ENCODE results near the gene DMBT1. TPM values are rescaled to one million over a fixed set of nuclear protein-coding genes. Genes with fewer than 3 reads are reported as not detected.

Gene DMBT1
- total RNA-seq, 1 donor from 2014 or later, result 0.08 TPM

- H3K4me1 Mint-ChIP-seq (ENCODE audit: unreplicated experiment), result peaks cover 3% of the 10 kb centered on the region
- no peak overlapping the region for H3K4me3 Mint-ChIP-seq (ENCODE audit: unreplicated experiment)
- H3K9me3 Mint-ChIP-seq (ENCODE audit: unreplicated experiment), result no peaks in the 10 kb centered on the region
- peaks cover 37% of the 10 kb centered on the region for H3K27me3 Mint-ChIP-seq (ENCODE audit: unreplicated experiment)
- TF ChIP-seq, protein P1, sequence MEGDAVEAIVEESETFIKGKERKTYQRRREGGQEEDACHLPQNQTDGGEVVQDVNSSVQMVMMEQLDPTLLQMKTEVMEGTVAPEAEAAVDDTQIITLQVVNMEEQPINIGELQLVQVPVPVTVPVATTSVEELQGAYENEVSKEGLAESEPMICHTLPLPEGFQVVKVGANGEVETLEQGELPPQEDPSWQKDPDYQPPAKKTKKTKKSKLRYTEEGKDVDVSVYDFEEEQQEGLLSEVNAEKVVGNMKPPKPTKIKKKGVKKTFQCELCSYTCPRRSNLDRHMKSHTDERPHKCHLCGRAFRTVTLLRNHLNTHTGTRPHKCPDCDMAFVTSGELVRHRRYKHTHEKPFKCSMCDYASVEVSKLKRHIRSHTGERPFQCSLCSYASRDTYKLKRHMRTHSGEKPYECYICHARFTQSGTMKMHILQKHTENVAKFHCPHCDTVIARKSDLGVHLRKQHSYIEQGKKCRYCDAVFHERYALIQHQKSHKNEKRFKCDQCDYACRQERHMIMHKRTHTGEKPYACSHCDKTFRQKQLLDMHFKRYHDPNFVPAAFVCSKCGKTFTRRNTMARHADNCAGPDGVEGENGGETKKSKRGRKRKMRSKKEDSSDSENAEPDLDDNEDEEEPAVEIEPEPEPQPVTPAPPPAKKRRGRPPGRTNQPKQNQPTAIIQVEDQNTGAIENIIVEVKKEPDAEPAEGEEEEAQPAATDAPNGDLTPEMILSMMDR (IDR thresholded peaks at IDR 0.05), result no peak
- H3K27ac Mint-ChIP-seq (ENCODE audit: unreplicated experiment), result no peak overlapping the region
- DNase-seq (ENCODE audit: extremely low spot score, unreplicated experiment), result no peak
- H3K36me3 Mint-ChIP-seq (ENCODE audit: unreplicated experiment), result no peaks in the 10 kb centered on the region
Measured at GRCh38 chr10:122558452-122558851, 2.1 kb upstream of the DMBT1 start.

GRCh38 chr10:122559228-122559627 is 1.3 kb upstream of the DMBT1 start:
- peaks cover 37% of the 10 kb centered on the region for H3K27me3 Mint-ChIP-seq (ENCODE audit: unreplicated experiment)
- H3K36me3 Mint-ChIP-seq (ENCODE audit: unreplicated experiment), result no peaks in the 10 kb centered on the region
- no peak overlapping the region for H3K27ac Mint-ChIP-seq (ENCODE audit: unreplicated experiment)
- no peak for DNase-seq (ENCODE audit: extremely low spot score, unreplicated experiment)
- TF ChIP-seq, protein P1 (IDR thresholded peaks at IDR 0.05), result no peak
- H3K9me3 Mint-ChIP-seq (ENCODE audit: unreplicated experiment), result no peaks in the 10 kb centered on the region
- peaks cover 3% of the 10 kb centered on the region for H3K4me1 Mint-ChIP-seq (ENCODE audit: unreplicated experiment)
- H3K4me3 Mint-ChIP-seq (ENCODE audit: unreplicated experiment), result no peak overlapping the region

DNA sequence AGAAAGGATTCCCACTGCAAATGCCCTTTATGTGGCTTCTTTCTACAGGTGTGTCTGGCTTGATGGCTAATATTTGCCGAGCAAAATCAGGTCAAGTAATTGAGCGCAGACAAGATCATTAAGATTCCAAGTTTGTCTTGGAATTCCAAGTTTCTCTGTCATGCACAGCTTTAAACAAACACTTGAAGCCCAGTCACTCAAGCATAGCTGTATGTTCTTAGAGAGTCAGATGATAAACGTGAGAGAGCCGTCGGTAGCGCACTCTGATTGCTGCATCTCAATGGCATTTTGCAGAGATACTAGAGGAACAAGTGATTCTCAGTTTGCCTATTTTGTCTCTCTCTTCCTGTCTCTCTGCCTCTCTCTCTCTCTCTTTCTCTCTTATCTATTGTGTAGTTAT is 658 bp downstream of the DMBT1 start:
- no peak overlapping the region for H3K27ac Mint-ChIP-seq (ENCODE audit: unreplicated experiment)
- peaks cover 35% of the 10 kb centered on the region for H3K27me3 Mint-ChIP-seq (ENCODE audit: unreplicated experiment)
- TF ChIP-seq, protein P1 (IDR thresholded peaks at IDR 0.05), result no peak
- H3K9me3 Mint-ChIP-seq (ENCODE audit: unreplicated experiment), result no peaks in the 10 kb centered on the region
- H3K36me3 Mint-ChIP-seq (ENCODE audit: unreplicated experiment), result no peaks in the 10 kb centered on the region
- H3K4me1 Mint-ChIP-seq (ENCODE audit: unreplicated experiment), result peaks cover 18% of the 10 kb centered on the region
- H3K4me3 Mint-ChIP-seq (ENCODE audit: unreplicated experiment), result no peak overlapping the region
- DNase-seq (ENCODE audit: extremely low spot score, unreplicated experiment), result no peak

- no peak overlapping the region for H3K4me3 Mint-ChIP-seq (ENCODE audit: unreplicated experiment)
- TF ChIP-seq, protein P1 (IDR thresholded peaks at IDR 0.05), result no peak
- H3K27me3 Mint-ChIP-seq (ENCODE audit: unreplicated experiment), result peaks cover 35% of the 10 kb centered on the region
- no peaks in the 10 kb centered on the region for H3K9me3 Mint-ChIP-seq (ENCODE audit: unreplicated experiment)
- H3K36me3 Mint-ChIP-seq (ENCODE audit: unreplicated experiment), result no peaks in the 10 kb centered on the region
- peaks cover 18% of the 10 kb centered on the region for H3K4me1 Mint-ChIP-seq (ENCODE audit: unreplicated experiment)
- no peak for DNase-seq (ENCODE audit: extremely low spot score, unreplicated experiment)
- no peak overlapping the region for H3K27ac Mint-ChIP-seq (ENCODE audit: unreplicated experiment)
Measured at GRCh38 chr10:122561792-122562191, 1.2 kb downstream of the DMBT1 start.

DNA sequence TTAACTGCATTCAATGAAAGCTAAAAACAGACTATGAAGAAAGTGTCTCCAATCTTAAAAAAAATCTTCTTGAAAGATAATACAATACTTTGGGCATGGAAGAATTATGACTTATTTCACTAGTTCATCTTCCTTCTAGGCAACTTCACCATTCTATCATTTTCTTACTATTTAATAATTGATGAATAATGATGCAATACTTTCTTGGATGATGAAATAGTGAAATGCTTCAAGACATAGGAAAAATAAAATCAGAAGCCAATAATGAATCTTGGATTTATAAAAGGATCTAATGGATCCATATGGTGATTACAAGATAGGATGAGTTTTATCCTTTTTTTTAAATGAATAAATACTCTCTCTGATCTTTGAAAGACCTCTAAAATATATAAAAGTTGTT is 4.4 kb downstream of the DMBT1 start:
- Mint-ChIP-seq H3K36me3 (ENCODE audit: unreplicated experiment) (no peaks in the 10 kb centered on the region), H3K27me3 (ENCODE audit: unreplicated experiment) (peaks cover 32% of the 10 kb centered on the region), H3K27ac (ENCODE audit: unreplicated experiment) (peak overlapping the region; percentile 52), H3K4me3 (ENCODE audit: unreplicated experiment) (no peak overlapping the region), H3K4me1 (ENCODE audit: unreplicated experiment) (peaks cover 18% of the 10 kb centered on the region), H3K9me3 (ENCODE audit: unreplicated experiment) (no peaks in the 10 kb centered on the region)
- no peak for DNase-seq (ENCODE audit: extremely low spot score, unreplicated experiment)
- TF ChIP-seq, protein P1 (IDR thresholded peaks at IDR 0.05), result no peak

Data from osteocyte (in vitro differentiated cells).